Activated CD8-positive, alpha-beta memory T cell treated with anti-CD3 and anti-CD28 coated beads for 4 hours (primary cell): Measurements from ENCODE around the gene EPB42.

Experiments
- DNase-seq, 2 donors: peaks; one replicate each; pipeline ENCODE4 v3.0.0-alpha.2; 2020; ENCODE audit warnings: low read depth in 2 of 2

EPB42 gene

DNA sequence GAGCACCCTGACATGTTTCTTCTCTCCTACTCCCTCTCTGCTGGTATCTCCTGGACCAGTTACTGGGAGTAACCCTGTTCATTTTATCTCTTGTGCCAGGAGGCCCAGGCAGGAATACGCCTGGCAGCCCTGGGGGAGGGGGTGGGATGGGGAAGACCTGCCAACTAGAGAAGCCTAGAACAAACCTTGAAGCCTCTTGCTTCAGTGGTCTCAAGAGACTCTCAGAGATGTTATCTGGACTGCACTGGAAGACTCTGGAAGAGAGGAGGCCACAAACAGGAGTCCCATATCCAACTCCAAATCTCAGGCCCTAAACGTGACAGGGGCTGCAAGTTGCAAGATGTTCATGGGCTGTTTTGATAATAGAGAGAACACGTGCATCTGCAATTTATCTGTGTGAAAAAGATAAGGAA is at the start of gene EPB42:
Gene EPB42 (minus strand): TSS at position 28 of the 413 bp plus-strand sequence. CDS start 193 bp downstream, outside the sequence.
- DNase-seq, result no peak

DNA sequence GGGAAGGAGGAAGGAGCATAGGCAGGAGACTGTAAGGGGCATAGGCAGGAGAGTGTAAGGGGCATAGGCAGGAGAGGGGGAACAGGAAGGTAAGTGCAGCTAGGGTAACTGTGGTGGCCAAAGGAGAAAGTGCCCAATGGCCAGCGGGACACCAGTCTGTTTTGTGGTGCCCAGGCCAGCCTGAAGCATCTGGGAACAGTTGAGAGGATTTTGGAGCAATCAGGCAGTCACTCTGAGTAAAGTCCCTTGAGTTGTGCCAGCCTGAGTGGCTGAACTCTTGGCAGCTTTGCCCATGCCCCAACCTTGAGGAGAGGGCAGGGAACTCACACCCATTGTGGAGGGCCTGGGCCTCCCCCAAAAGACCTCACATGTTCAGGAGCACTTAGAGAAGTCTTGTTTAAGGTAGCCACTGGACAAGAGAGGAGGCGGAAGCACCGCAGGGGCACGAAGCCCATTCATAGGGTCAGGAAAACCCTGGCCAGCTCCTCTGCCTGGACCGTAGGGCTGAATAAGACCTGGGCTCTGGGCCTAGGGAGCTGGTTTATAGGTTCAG is 49.4 kb upstream of the EPB42 start:
- DNase-seq, result no peak

DNA sequence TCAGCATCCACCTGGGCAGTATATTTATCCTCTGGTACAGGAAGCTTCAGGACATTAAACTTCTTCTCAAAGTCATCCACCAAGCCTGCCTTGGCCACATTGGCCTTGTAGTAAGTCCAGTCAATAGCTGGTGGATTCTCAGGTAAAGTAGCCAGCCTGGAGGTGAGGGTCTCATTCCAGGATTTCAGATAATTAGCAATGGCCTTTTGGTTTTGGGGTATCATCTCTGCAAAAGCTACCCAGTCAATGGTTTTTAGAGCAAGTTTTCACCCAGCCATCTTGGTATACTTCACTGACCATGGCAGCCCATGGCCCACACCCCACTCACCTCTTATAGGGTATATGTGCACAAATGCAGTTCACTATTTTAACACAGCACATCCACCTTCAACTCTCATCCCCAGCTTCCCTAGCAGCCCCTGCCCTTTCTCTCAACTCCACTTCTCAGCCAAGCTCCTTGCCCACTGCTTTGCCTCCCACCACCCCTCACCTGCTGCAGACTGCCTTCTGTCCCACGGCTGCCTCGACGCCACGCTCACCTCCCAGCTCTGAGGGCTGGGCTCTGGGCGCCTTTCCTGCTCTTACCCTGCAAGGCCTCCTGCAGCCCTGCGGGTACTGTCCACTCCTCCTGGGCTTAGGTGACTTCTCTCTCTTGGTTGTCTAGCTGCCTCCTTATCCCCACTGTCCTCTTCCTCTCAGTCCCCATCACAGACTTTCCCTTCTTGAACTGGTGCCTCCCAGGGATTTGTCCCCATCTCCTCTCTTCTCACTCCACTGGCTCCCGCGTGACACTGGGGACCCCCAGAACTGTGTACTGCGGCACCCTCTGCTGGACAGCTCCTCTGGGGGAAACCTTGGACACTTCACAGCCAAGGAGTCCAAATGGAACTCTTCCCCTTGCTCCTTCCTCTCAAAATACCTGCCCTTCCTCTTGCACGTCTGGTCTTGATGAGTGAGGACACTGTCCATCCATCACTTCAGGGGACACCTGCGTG is 47.6 kb upstream of the EPB42 start:
- no peak for DNase-seq

GRCh38 chr15:43267439-43267838 is 46.6 kb upstream of the EPB42 start:
- no peak for DNase-seq

GRCh38 chr15:43266834-43267233 is 46.0 kb upstream of the EPB42 start, which contains the start of gene TGM5:
TSS of gene TGM5 (minus strand) at chr15:43266928. CDS start at chr15:43266849, 79 bp downstream.
- no peak for DNase-seq

GRCh38 chr15:43266386-43266785 is 45.6 kb upstream of the EPB42 start:
- no peak for DNase-seq

DNA sequence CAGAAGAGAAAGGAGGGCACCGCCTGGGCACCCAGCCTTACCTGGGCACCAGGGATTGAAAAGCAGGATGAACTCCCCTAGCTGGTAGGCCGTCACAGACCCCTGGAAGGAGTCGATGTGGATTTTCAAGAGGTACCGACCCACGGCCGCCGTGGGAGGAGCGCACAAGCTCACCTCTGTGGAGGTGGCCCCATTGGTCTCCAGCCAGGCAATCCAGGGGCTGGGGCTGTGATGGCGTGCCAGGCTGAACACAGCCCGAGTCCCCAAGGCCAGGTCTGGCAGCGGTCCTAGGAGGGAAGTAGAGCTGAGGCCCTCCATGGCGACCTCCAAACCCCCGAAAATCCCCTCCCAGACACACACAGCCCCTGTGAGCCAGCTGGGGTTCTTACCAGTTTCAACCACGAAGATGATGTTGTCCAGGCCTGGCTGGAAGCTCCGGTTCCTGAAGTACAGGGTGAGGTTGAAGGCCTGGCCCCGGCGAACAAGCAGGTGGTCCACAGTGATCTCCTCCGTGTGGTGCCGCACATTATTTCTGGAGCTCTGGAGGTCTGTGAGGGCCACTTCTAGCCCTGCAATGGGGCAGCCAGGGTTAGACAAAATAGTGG is 39.3 kb upstream of the EPB42 start:
- DNase-seq, result no peak

DNA sequence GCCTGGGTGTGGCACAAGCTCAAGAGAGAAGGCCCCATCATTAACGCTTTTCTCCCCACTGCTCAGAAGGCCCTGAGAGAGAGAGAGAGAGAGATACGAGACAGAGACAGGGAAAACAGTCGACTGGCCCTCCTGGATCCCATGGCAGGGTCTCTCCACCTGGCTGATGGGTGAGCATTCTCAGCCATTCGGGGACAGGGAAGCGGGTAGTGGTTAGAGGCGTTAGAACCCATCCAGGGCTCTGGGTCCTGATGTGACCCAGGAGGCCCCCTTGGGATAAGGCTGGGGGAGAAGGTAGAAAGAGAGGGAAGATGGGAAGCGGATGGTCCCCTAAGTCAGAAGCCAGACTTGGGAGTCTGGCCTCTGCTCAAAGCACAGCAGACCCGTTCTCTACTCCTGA is 38.0 kb upstream of the EPB42 start:
- DNase-seq, result no peak

DNA sequence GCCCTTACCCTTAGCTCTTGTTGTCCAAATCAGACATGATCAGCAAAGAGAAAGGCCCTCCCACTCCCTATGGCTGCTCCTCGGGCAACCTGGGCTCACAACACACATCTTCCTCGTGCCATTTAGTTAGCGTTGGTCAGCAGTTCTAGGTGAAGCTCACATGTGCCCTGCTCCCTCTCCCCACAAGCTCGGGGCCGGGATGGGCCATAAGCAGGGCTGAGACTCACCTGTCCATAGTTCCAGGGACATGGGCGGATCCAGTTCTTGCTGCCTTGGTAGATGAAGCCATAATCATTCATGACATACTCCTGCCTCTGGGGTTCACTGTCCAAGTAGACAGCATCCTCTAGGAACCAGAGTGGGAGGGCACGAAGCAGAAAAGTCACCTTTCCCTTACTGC is 35.5 kb upstream of the EPB42 start:
- no peak for DNase-seq

GRCh38 chr15:43255376-43255775 is 34.6 kb upstream of the EPB42 start:
- DNase-seq, result no peak

DNA sequence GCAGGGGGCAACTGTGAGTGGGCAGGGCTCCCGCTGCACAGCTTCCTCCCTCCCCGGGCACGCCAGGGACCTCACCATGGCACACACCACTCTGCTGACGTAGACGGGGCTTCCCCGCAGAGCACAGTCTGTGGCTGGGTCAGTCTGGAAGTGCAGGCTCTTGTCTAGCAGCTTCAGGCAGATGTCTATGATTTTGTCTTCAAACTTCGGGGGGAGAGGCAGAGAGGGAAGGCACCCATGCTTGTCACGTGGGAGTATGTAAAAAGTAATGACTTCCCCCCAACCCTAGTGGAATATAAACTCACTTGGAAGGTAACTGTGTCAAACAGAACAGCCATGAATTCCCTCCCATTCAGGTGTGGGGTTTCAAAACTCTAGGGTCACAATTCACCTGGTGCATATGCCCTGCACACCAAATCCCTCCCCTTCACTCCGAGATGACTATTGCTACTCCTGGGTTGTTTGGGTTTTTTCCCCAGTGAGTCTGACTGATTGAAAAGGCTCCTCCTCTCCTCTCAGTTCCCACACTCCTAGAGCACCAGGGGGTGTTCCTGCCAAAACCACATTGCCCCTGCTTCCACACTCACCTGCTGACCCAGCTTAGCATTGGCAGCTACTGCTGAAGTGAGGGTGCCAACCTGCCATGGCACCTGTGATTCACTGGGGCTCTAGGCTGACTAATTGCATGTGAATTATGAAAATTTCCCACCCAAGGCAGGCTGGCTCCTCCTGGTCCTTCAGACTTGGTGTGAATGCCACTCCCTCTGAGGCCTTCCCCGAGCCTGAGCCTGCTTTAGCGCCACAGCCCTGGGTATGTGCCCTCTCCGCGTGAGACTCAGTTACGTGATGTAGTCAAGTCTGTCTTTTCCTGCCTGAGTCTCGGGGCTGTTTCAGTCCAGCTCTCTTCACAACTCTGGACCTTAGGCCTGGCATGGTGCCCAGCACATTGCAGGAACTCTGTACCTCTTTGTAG is 32.9 kb upstream of the EPB42 start:
- DNase-seq, result no peak

- DNase-seq, result no peak
These were observed 31.0 kb upstream of the EPB42 start for GRCh38 chr15:43251871-43252250.

GRCh38 chr15:43251185-43251870 is 30.5 kb upstream of the EPB42 start:
- DNase-seq, result no peak

DNA sequence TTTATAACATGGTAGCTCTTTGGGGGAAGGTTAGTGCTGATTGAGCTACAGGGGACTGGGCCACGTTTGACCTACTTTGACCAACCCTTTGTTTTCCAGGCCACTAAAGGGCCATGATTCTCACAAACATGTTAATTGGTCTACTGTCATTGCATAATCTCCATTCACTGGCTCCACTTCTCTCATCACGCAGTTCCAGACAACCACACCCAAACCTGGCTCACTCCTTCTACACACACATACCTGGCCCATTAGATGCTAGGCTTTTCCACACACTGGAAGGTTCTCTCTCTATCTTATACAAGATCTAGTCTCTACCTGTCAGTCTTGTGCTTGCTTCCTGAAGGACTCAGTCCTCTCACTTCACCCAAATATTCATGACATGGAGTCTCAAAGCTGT is 30.0 kb upstream of the EPB42 start:
- no peak for DNase-seq

DNA sequence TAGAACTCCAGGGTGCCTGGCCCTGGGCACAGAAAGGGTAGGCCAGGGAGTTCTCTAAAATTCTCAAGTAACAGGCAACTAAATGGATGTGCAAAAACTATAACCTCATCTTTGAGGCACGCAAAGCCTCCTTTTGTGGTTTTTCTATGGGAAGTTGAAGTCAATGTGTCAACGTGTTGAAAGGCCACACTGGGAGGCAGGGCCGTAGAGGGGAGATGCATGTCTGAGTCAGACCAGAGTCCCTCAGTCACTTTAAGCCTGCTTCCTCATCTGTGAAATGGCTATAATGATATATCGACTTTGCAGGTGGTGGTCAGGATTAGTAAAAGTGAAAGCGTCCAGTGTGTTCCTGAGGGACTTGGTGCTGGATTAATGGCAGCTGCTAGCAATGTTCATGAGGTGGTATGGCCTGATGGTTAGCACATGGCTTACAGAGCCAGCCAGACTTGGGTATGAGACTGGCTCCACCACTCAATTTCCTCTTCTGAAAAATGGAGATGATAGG is 28.9 kb upstream of the EPB42 start:
- DNase-seq, result no peak

- no peak for DNase-seq
These were observed 28.4 kb upstream of the EPB42 start for GRCh38 chr15:43249236-43249635.

- no peak for DNase-seq
These were observed 25.5 kb upstream of the EPB42 start for GRCh38 chr15:43246261-43246774.

DNA sequence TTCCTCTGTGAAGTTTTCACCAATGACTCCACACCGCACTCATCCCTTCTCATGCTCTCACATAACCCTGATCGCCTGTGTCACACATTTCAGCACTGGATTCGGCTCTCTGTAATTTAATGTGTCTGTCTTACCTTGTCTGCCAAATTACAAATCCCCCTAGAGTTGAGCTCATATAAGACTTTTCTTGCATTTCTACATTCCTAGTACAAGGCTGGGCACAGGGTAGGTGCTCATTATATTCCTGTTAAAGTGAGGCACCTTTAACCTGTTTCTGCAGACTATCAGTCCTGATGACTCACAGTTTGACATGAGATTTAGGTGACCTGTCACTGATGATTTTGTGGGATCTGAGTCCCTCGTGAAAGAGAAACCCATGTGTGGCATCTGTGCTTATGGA is 23.3 kb upstream of the EPB42 start:
- no peak for DNase-seq

DNA sequence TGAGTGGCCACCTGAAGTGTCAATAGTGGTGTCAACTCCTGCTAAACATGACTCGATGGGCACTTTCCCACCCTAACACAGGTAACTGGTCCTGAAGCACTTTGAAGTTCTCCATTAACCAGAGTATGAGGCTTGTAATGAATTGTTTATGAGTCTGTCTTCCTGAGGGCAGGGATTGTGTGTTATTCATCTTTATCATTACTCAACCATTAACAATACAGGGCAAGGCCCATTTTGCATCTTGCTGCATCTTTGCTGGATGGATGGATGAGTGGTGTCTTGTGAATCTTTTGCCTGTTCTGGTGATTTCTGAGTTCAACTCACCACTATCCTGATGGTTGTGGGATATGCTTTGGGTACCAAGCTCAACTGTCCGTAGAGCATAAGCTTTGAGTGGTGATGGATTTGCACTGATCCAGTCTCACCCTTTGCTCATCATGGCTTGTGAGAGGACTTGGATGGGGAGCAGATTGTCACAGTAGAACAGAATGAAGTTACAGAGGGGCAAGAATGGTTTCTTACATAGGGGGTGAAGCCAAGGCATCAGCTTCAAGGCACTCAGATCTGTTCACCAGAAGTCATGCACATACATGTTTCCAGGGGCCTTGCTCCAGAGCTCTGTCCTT is 22.3 kb upstream of the EPB42 start:
- no peak for DNase-seq

DNA sequence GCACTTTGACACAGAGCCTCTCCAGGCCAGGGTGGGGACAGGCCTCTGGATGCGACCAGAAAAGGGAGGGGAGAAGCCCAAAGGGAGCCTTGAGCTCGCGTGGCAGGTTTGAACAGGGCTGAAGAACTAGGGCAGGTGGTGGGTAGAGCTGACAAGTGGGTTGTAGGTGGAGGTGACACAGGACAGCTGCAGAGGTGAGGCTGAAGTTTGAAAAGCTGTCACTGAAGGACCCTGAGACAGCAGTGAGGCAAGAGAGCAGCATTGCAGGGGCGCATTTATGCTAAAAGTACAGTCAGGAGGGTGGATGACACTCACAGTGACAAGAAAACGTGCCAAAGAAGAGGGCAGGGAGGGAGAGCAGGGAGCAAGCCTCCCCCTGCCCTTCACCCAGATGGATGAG is 21.8 kb upstream of the EPB42 start:
- no peak for DNase-seq
